AG04449 (cell line): ENCODE measurements around the gene RBM47.

Experiments used
- CTCF ChIA-PET: fragments of 350-600 bp; formaldehyde crosslinking; extraction: SDS; loops from one replicate; lab custom pipeline; 2021; ENCODE audit warnings: antibody characterized with exemption; lab: Yijun Ruan, JAX
- POLR2A ChIA-PET: fragments of 400-600, 350-600 bp; formaldehyde crosslinking; extraction: SDS; loops from one replicate; lab custom pipeline; 2020; ENCODE audit warnings: antibody characterized with exemption, inconsistent platforms; lab: Yijun Ruan, JAX
- DNase-seq: peaks from one replicate; pipeline ENCODE4 v3.0.0-alpha.2; 2010; ENCODE audit warnings: low read depth, low spot score
- H3K4me3 ChIP-seq: 2 replicates; pipeline ENCODE4 v1.5.1; 2011; ENCODE audit warnings: low read depth, mild to moderate bottlenecking, control low read depth, low read length
- TF ChIP-seq, protein P1 (sequence below): IDR thresholded peaks from one replicate; pipeline ENCODE4 v1.5.1; 2011; ENCODE audit warnings: mild to moderate bottlenecking, moderate library complexity, low read length, control low read depth, inconsistent platforms; ENCODE audit not compliant: insufficient read depth; ENCODE audit errors: missing control alignments

The RBM47 gene

DNA sequence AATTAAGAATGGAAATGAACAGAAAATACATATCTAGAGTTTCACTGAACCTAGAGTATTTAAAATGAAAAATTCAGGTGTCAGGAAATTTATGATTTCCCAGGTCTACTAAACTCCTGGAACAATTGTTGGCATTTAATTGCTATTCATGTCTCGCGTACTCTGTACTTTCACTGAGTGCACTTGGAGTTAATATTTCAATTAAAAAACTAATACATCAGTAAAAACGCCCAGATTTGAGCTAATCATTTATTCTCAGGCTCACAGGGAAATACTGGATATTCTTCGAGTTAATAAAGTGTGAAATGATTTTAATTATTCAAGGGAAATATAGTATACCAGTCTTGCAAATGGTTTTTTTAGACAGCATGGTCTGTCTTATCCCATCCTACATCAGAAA is 168.6 kb downstream of the RBM47 start:
- no peak overlapping the region for H3K4me3 ChIP-seq
- TF ChIP-seq, protein P1, sequence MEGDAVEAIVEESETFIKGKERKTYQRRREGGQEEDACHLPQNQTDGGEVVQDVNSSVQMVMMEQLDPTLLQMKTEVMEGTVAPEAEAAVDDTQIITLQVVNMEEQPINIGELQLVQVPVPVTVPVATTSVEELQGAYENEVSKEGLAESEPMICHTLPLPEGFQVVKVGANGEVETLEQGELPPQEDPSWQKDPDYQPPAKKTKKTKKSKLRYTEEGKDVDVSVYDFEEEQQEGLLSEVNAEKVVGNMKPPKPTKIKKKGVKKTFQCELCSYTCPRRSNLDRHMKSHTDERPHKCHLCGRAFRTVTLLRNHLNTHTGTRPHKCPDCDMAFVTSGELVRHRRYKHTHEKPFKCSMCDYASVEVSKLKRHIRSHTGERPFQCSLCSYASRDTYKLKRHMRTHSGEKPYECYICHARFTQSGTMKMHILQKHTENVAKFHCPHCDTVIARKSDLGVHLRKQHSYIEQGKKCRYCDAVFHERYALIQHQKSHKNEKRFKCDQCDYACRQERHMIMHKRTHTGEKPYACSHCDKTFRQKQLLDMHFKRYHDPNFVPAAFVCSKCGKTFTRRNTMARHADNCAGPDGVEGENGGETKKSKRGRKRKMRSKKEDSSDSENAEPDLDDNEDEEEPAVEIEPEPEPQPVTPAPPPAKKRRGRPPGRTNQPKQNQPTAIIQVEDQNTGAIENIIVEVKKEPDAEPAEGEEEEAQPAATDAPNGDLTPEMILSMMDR = no peak
- ChIA-PET POLR2A (no interaction called here), CTCF (no interaction called here)
- no peak for DNase-seq

DNA sequence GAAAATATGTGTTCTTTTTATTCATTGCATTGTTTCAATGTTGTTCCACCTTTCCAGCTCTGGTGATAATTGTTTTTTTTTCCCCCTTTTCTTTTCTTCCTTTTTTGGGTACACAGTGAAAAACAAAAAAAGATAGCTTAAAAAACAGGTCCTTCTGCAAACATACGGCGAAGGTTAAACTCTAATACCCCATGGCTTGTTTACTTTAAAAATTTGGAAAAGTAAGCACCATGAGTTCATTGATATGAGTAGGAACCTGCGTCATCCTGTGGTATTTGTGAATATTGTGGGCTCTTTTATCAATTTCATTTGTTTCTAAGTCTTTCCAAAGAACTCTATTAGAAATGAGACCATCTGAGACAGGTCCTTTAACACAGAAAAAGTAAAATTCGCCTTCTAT is 171.0 kb downstream of the RBM47 start:
- CTCF ChIA-PET = interaction anchor here (0.9 to 1.7 kb wide), 2 partner anchors 17 to 133 kb away, joined by 3 to 5 read pairs; no protein-coding TSS in a partner anchor
- no peak for DNase-seq
- POLR2A ChIA-PET = no interaction called here
- no peak overlapping the region for H3K4me3 ChIP-seq
- TF ChIP-seq, protein P1 = no peak

DNA sequence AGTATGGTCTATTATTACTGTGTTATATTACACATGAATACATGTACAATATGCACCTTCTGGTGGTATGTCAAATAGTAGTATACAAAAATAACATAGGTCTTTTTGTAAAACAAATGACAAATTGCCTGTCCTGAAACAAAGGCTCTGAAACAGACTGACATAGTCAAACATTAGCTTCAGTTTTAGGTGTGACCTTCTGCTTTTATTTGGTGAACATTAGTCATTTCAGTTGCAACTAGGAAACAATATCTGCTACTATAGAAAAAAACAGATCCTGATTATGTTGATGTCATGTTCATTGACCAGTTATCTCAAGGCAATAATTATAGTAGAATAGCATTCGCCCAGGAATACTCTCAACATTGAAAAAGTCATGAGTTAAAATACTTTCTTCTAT is 171.6 kb downstream of the RBM47 start:
- no peak overlapping the region for H3K4me3 ChIP-seq
- TF ChIP-seq, protein P1 = no peak
- ChIA-PET CTCF (interaction anchor here (0.9 kb wide), 1 partner anchor 132 kb away, joined by 3 read pairs; no protein-coding TSS in a partner anchor), POLR2A (no interaction called here)
- no peak for DNase-seq

DNA sequence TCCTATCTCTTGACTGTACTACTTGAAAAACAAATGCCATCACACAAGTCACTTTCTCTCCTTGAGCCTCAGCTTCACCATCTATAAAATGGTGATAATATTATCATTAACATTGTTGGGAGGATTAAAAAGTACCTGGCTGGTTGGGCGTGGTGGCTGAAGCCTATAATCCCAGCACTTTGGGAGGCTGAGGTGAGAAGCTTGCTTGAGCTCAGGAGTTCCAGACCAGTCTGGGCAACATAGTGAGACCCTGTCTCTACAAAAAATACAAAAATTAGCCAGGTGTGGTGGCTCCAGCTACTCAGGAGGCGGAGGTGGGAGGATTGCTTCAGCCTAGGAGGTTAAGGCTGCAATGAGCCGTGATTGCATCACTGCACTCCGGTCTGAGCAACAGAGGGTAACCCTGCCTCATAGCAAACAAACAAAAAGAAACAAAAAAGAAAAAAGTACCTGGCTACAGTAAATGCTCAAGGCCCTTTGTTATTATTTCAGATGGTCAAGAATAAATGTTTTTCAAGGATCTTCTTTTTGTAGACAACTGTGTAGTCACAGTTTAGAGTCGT is 174.2 kb downstream of the RBM47 start:
- ChIA-PET CTCF (no interaction called here), POLR2A (no interaction called here)
- H3K4me3 ChIP-seq = no peak overlapping the region
- TF ChIP-seq, protein P1 = no peak
- DNase-seq = no peak

- ChIA-PET CTCF (no interaction called here), POLR2A (no interaction called here)
- H3K4me3 ChIP-seq = no peak overlapping the region
- TF ChIP-seq, protein P1 = no peak
- no peak for DNase-seq
Observed at GRCh38 chr4:40454816-40455215, 174.8 kb downstream of the RBM47 start.

DNA sequence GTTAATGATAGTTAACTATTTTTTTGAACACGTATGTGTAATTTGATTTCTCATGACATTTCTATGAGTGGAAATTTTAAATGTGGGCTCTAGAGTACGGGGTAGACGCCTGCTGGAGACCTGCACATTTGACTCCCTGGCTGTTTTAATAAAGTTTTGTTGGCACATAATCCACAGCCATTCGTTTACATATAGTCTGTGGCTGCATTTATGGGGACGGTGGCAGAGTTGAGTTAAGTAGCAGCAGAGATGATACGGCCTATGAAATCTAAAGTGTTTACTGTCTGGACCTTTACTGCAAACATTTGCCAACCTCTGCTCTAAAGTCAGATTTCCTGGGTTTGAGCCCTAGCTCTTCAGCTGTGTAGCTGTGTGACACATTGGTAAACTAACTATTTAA is 175.8 kb downstream of the RBM47 start:
- CTCF ChIA-PET = no interaction called here

More for the DNA sequence above, 175.8 kb downstream of the RBM47 start:
- POLR2A ChIA-PET = no interaction called here
- no peak for DNase-seq
- TF ChIP-seq, protein P1 = no peak
- H3K4me3 ChIP-seq = no peak overlapping the region
